Bronchial epithelial cell (primary cell): ENCODE data around the gene ZFHX3. TPM values are rescaled to one million over a fixed set of nuclear protein-coding genes. Genes with fewer than 3 reads are reported as not detected.

ENCODE experiments used
- DNase-seq: peaks from one replicate; pipeline ENCODE4 v3.0.0-alpha.2; 2010; ENCODE audit warnings: low read depth
- FAIRE-seq: peaks from 2 replicates; lab custom pipeline; 2011; peaks lifted over from hg19 to GRCh38; lab: Jason Lieb, UNC
- H3K27me3 ChIP-seq: 2 replicates; pipeline ENCODE4 v1.5.1; 2011; ENCODE audit warnings: low read length; ENCODE audit not compliant: control insufficient read depth, insufficient read depth
- H3K36me3 ChIP-seq: 2 replicates; pipeline ENCODE4 v1.5.1; 2011; ENCODE audit warnings: low read length; ENCODE audit not compliant: control insufficient read depth, insufficient read depth
- H3K4me3 ChIP-seq: 2 replicates; pipeline ENCODE4 v1.5.1; 2011; ENCODE audit warnings: mild to moderate bottlenecking, low read depth, low read length, control low read depth
- CTCF ChIP-seq: IDR thresholded peaks from 2 replicates; pipeline ENCODE4 v1.5.1; 2011; ENCODE audit warnings: mild to moderate bottlenecking, moderate library complexity, low read length, control low read depth, inconsistent platforms; ENCODE audit not compliant: insufficient read depth, severe bottlenecking
- total RNA-seq: library from RNA; depleted of rRNA; stranded (reverse); fragments of >200 nt; gene quantifications from 2 replicates; pipeline ENCODE4 v1.2.1, GENCODE V29; 2014

The ZFHX3 gene
- total RNA-seq, 1 donor from 2014 or later: 3.9 TPM

GRCh38 chr16:72865258-72865657 lies 182.7 kb downstream of the ZFHX3 start:
- Histone ChIP-seq H3K36me3 (no peaks in the 10 kb centered on the region), H3K4me3 (no peak overlapping the region), H3K27me3 (no peaks in the 10 kb centered on the region)
- DNase-seq (no peak), FAIRE-seq (no peak)
- no peak for TF ChIP-seq CTCF

- DNase-seq: no peak
- no peak for FAIRE-seq
- no peak overlapping the region for H3K4me3 ChIP-seq
- no peaks in the 10 kb centered on the region for H3K36me3 ChIP-seq
- TF ChIP-seq CTCF: no peak
- no peaks in the 10 kb centered on the region for H3K27me3 ChIP-seq
These were observed 183.6 kb downstream of the ZFHX3 start for GRCh38 chr16:72864130-72864833.

GRCh38 chr16:72862090-72862489 lies 185.8 kb downstream of the ZFHX3 start:
- FAIRE-seq (no peak), DNase-seq (no peak)
- no peak overlapping the region for H3K4me3 ChIP-seq
- H3K27me3 ChIP-seq: no peaks in the 10 kb centered on the region
- TF ChIP-seq CTCF: no peak
- H3K36me3 ChIP-seq: no peaks in the 10 kb centered on the region

GRCh38 chr16:72860726-72861562 lies 187.0 kb downstream of the ZFHX3 start:
- no peak for DNase-seq
- no peak for FAIRE-seq
- no peaks in the 10 kb centered on the region for H3K27me3 ChIP-seq
- H3K4me3 ChIP-seq: no peak overlapping the region
- no peaks in the 10 kb centered on the region for H3K36me3 ChIP-seq
- no peak for TF ChIP-seq CTCF

GRCh38 chr16:72859581-72859980 lies 188.3 kb downstream of the ZFHX3 start:
- no peaks in the 10 kb centered on the region for H3K36me3 ChIP-seq
- DNase-seq: no peak
- no peaks in the 10 kb centered on the region for H3K27me3 ChIP-seq
- TF ChIP-seq CTCF: no peak
- FAIRE-seq: no peak
- no peak overlapping the region for H3K4me3 ChIP-seq
